ENCODE results near the gene TEX261.
"Not testable (repeated sequence)": the region's sequence is repeated elsewhere in the genome, so short reads cannot be mapped to it uniquely, and the experiment has no call there.

TEX261 gene

DNA sequence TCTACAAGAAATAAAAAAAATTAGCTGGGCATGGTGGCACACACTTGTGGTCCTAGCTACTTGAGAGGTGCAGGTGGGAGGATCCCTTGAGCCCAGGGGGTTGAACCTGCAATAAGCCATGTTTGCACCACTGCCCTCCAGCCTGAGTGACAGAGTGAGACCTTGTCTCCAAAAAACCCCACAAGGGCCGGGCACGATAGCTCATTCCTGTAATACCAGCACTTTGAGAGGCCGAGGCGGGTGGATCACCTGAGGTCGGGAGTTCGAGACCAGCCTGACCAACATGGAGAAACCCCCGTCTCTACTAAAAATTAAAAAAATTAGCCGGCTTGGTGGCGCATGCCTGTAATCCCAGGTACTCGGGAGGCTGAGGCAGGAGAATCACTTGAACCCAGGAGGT lies 5.3 kb upstream of the TEX261 start:
- DNase-seq = not testable (repeated sequence)

DNA sequence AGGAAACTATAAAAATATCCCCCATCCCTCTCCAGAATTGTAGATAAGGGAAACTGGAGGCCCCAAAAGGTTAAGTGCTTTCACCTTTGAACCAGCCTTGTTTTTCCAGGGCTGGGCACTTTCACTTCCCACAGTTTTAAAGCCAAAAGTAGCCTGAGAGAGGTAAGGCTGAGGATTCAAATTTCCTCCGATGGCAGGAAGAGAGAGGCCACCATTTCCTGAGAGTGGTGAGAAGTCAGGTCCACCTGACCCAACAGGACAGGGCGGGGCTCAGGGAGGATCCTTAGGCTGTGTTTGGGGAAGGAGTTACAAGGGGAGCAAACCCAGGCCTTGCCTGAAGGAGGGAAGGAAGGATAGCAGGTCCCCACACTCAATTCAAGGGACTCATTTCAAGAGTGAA lies 4.7 kb upstream of the TEX261 start:
- DNase-seq = no peak

DNA sequence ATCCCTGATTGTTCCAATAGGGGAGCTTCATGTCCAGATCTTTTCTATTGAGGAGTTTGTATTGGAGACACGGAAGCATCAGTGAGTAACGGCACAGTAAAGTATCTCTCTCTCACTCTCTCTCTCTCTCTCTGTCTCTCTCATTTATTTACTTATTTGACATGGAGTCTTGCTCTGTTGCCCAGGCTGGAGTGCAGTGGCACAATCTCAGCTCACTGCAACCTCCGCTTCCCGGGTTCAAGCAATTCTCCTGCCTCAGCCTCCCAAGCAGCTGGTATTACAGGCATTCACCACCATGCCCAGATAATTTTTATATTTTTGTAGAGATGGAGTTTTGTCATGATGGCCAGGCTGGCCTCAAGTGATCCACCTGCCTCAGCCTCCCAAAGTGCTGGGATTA lies 4.2 kb upstream of the TEX261 start:
- DNase-seq = not testable (repeated sequence)

DNA sequence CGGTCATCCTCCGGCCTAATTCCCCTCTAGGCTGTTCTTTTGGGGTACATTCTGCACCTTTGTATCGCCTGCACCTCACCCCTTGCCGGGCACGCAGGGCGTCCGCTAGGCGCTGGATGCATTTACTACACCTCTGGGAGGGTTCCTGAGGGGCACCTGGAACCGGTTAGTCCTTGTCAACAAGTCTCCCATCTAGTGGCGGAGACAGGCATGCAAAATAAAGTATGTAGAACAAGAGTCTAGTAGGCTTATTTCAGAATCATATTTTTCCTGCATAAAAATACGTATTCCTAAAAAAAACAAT lies 705 bp upstream of the TEX261 start:
- no peak for DNase-seq

DNA sequence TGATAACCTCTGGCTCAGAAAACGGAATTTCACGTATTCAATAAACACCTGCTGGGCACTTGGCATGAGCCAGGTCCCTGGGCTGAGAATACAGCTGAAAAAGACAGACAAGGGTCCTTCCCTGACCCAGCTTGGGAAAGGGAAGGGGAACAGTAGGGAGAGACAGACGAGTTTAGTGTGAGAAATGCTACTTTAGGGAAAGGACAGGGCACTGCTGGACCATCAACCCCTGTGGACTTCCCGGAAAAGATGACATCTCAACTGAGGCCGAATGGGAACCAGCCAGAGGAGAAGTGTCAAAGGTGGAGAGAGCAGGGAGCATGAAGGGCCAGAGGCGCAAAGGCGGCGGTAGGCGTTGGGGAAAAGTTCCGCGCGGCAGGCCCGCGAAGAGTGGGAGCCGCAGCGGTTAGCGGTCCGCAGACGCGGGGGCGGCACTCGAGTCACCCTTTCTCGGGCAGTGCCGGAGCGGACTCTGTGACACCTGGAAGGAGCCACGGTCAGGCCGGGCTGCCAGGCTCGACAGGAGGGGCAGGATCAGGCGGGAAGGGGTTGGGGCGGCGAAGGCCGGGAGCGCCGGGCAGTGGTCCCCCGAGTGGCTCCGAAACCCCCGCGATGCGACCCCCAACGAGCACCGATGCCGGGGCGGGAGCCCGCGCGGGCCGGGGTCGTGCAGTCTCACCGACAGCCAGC lies 519 bp downstream of the TEX261 start:
- DNase-seq = no peak

DNA sequence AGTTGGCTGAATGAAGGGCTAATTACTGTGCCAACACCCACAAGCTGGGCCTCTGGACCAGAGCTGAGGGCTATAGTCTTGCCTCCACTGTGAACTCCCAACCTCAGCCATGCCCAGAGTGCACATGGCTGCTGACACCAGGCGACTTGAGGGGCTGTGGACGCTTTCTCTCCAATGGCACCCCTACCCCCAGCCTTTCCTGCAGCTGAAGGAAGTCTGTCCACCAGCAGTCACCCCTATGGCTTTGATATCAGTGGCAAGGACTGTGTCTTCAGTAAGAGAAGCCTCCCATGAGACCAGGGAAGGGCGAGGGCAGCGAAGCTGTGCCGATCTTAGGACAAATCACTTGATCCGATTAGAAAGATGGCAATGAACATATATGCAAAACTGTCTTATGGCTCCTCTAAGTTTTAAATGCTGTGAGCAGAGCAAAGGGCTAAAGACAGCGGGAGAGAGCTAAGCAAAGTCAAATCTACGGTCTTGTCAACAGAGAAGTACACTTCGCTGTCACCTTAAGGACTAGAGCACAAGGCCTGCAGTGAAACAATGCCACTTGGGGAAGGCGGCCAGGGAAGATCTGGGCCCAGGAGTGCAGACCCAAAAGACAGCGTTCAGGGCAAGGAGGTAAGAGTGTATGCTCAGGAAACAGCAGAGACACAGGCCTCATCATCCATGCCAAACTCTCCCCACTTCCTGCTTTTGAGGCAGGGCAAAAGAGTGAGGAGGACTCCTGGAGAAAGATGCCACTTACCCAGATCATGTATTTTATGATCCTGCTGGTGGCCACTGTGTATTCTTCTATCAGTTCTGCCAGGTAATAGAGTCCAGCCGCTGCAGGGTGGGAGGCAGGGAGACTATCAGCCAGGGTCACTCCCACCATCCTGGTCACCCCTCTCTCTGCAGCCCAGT lies 1.5 kb downstream of the TEX261 start:
- DNase-seq = no peak

DNA sequence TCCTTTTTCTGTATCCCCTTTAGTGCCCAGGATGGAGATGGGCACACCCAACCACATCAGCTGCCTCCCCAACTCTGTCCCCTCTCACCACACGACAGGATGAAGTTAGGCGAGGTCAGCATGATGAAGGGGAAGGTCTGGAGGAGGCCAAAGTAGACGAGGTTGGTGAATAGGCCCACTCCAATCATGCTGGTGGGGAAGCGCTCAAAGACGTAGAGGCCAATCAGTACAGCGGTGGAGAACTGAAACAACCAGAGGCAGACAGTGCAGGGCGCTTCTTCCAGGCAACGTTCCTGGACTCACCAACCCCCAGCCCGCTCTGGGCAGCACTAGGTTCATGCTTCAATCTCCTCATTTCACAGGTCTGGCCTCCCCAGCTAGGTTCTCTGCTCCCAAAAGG lies 2.9 kb downstream of the TEX261 start:
- DNase-seq = no peak

DNA sequence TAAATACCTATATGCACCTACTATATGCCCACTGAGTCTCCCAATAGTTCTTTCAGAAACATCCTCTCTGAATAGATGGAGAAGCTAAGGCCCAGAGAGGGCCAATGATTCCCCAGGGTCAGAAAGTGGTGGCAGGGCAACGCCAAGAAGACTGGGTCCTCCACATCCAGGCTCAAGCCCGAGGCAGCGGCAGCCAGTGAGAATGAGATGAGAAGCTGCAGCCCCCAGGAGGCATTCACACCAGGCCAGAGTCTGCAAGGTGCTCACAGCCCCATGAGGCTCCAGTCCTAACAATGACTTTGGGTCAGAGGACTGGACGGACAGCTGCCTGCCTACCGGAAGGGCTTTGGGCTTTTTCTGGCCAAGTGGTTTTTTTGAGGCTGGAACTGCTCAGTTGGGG lies 3.5 kb downstream of the TEX261 start:
- DNase-seq = no peak

DNA sequence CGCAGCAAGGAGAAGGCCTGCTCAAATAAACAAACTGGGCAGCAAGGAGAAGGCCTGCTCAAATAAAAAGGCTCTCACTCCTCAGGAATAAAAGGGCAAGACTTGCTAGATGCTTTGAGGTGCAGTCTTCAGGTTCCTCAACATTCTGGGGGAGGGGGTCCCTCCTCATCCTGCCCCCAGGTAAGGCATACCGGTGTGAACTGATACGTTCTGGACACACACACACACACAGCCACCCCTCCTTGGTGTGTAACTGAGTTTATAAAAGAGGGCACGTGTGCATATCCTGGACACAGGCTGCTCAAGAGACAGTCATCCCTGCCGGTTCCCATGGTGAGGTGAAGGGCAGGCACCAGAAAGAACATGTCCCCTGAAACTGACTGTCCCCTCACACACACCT lies 4.5 kb downstream of the TEX261 start:
- no peak for DNase-seq

DNA sequence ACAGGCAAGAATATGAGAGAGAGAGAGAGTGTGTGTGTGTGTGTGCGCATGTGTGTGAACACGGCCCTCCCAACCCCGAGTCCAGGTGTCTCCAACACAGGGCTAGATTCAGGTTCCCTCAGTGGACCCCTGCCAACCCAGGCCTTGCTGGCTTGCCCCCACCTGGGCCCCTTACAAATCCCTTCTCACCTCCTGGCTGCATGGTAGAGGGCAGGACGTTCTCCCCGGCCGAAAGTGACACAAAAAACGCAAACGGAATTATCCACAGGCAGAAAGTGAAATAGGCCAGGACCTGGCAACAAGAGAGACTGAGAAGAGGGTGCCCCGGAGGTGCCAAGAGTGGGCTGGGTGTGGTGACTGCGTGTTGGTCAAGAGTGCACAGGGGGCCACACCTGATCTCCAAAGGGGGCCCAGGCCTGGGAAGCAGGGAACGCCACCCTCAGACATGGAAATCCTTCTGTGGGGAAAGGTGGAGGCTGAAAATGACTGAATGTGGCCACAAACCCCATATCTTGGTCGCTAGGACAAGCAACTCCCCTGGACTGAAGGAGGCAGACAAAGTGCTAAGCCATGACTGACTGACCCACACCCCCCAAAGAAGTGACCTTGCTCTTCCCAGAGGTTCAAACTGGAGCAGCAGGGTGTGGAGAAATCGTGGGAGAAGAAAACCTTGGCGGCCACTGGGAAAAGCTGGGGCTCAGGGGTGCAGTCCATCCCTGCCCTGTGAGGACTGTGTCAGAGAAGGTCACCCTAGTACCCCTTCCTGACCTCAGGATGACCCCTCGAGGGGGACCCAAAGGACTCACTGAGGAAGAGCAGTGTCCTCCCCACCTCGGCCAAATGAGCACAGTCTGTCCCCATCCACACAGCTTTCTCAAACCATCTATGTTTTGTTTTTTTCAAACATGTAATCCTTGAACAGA lies 5.7 kb downstream of the TEX261 start:
- no peak for DNase-seq

DNA sequence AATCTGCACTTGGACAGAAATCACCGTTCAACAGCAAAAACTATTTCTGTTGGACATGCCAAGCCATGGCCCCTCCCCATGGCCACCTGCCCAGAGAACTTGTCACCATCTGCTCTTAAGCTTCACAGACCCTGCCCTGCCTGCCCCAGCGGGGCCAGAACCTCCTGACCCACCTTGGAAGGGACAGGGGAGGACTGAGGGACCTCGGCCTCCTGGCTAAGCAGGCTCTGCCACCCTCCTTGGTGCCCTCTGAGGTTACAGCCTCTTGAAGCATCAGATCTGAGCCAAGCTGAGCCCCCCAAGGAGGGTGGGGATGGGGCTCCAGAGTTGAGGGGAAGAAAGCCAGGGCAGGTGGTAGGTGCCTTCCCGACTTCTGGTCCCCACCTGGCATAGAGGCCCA lies 6.5 kb downstream of the TEX261 start:
- DNase-seq = no peak

DNA sequence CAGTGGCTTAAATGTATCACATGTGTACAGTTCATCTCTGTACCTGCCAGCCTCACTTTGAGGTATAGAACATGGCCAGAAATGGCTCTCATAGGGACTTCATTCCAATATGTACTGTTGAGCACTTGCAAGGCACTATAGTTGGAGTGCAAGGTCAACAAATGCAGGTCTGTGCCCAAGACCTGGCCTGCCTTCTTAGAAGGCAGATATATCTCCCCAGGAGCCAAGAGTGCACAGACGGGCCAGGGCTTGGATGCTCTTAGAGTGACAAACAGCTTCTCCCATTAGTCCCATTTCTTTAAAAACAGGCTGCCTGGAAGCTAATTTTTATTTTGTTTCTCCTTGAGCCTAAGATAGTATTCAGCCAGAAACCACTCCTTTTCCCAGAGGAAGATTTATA lies 7.3 kb downstream of the TEX261 start:
- DNase-seq = no peak

DNA sequence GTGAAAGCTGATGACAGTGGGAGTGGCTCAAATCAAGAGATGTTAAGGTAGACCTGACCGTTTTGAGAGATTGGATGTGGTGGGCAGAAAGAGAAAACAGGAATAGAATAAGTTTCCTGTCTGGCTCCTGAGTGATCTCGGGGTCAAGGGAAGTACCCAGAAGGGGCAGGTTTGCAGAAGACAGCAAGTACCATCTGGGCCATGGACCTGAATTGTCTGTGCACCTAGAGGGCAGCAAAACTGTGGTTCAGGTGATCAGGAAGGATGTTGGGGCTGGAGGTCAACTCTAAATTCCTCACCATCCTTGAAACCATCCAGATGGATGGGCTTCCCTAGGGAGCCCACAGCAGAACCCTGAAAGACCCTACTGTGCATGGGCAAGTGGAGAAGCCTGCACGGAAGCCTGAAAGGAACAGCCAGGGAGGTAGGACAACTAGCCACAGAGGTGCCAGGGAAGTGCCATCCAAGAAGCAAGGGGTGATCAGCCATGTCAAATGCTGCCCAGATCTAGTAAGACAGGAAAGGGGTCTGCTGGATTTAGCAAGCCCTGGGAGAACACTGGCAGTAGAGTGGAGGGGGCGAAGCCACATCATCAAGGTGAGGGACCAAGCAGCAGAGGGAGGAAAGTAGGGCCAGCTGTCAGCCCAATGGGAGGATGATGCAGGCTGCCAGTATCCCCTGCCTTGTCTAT lies 8.0 kb downstream of the TEX261 start:
- no peak for DNase-seq

DNA sequence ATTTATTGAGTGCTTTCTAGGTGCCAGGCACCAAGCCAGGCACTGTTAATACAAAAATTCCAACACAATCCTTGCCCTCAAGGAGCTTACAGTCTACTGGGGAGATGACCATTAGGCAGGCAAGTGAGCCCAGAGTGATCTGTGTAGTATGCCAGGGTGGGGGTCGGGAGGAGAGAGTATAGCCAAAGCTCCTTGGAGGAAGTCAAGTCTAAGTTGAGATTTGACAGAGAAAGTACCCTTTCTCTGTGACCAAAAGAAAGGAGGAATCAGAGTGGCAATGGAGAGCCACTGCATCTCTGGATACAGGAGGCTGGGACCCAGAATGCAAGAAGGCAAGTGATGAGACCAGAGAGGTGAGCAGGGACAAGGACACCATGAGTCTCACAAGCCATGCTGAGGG lies 8.7 kb downstream of the TEX261 start:
- no peak for DNase-seq

DNA sequence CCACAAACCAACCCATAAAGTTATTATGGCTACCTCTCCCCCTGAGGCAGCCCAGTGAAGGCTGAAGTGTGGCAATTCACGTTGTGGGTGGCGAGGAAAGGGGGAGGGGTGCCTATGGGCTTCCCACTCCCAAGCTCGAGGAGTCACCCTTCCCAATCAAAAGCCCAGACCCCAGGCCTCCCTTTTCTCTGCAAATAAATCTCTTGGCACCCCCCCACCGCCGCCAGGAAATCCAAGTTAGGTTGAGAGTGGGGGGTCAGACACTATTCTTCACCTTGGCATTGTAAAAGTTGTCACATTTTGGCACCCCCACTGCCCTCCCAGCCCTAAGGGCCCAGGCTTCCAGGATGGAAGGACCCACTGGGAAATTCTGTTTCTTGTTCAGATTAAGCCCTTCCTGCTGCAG lies 9.4 kb downstream of the TEX261 start:
- DNase-seq = no peak

DNA sequence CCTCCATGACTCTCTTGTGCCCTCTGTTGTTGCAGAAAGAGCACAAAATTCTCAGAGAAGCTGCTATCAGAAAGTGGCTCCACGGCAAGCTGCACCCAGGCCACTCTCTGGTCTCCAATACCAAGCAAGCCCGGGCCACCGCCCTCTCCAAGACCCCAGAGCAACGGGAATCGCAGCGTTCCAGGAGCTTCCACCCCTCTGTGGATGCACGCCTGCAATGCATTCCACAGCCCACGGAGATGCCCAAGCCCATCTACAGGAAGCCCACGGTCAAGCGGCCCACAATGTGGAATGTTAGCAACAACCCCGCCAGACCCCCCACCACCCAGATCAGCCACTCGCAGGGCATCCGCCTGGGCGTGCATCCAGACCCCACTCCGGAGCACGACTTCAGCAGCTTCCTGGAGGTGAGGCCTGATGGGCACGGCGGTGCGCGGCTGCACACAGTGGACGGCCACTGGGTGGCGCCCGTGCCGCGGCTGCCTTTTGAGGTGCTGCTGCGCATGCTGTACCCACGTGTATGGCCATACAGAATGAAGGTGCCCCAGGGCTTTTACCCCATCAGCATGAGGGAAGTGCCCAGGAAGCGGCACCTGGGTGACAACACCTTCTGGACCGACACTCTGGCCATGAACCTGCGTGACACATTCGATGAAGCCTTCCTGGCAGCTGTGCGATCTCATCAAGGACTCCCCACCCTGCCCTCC lies 9.9 kb downstream of the TEX261 start:
- no peak for DNase-seq

DNA sequence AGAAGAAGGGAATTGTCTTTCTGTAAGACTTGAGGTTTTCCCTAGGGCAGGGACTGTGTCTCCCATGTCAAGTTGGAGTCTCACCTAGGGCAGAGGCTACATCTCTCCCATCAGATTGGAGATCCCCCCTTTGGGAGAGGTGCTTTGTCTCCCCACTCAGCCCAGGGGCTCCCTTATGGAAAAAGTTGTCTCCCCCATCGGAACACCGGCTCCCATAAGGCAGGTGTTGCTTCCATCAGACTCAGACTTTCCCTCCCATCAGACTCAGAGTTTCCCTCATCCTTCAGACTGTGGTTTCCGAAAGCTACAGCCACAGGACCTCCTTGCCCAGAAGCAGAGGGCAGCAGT lies 10.5 kb downstream of the TEX261 start:
- no peak for DNase-seq

DNA sequence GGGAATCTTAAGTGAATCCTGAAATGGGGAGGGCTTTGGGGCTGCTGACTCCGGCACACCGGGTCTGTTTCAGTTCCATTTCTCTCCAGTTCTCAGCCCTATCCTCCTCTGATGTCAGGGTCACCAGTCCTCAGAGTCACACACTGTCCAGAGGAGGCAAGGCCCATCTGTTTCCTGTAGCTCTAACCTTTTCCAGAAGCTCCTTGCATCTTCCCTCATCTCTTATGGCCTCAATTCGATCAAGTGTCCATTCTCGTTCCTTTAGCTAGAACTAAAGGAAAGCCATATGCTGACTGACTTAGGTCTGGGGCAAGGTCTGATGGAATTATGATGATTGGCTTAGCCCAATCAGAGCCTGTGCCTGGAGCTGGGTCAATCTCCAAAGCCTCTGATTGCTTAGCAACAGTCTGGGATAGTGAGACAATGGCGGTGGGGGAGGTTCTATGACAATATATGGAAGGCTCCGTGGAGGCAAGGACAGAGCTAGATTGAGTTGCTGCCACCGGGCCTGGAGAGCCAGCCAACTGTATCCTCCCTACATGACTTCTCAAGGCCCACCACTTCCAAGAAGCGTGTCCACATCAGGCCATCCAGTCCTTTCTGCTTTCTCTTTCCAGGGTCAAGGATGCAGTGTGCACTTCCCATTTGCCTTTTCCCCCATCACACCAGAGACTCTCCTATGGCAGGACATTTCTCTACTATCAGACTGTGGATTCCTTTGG lies 11.0 kb downstream of the TEX261 start:
- no peak for DNase-seq

DNA sequence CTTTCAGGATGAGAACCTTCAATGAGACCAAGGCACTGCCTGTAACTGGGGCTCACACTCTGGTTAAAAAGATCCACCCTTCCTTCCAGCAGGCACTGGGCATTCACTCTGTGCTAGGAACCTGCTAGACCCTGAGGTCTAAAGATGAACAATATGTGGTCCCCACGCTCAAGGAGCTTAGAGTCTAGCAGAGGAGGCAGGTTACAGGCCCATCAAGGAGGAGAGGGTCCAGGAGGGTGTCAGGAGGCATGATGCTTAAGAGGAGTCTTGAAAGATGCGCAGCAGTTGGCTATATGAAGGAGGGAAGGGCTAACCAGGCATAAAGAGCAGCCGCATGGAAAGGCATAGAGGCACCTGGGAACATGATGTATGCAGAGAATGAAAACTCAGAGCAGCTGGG lies 11.7 kb downstream of the TEX261 start:
- no peak for DNase-seq

DNA sequence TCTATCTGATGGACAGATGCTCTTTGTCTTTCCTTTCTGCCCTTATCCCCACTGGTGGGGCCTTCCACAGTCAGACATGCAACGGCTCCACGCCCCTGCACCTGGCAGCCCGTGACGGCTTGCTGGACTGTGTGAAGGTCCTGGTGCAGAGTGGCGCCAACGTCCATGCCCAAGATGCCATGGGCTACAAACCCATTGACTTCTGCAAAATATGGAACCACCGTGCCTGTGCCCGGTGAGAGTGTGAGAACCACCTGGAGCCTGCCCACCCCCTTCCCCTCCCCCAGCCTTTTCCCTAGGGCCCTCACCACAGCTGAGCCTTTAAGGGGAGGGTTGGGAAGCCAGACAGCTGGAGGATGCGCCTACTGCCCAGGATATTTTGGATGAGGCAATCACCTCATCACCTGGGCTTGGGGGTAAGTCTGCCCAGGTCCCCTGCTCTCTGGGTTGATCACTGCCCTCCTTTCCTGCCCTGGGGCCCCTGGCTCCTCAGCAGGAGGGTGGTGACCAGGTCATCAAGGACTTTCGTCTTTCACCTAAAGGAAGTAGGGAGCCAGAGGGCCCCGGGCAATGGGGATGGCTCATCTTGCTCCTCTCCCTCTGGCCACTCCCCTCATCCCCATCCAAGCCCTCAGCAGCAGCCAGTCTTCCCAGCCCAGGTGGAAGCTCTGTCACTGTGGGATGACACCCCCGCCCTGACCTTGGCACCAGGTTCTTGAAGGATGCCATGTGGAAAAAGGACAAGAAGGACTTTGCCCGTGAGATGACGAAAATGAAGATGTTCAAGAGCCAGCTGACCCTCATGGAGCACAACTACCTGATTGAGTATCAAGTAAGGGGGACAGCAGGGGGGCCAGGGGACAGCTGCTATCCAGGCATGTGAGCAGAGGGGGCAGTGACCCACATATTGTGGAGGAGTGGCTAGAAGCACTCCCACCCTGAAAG lies 12.5 kb downstream of the TEX261 start:
- no peak for DNase-seq

DNA sequence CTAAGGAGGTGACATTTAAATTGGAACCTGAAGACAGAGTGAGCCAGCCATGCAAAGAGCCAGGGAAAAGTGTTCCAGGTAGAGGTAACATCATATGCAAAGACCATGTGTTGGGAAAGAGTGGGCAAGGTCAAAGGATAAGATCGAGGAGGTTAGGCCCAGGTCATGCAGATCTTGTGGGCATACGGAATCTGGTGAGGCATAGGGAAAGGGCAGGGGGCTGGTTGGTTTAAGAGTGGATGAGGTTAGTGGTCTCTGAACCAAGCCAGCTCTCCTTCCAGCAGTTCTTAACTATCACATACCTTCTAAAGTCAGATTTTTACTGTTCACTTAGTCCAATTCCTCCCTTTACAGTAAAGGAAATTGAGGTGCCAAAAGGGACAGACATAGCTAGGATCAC lies 13.3 kb downstream of the TEX261 start:
- no peak for DNase-seq

Data from T1000 (cell line).